HG02798 (cell line): ENCODE measurements around the gene TNFRSF4.

Experiments
- ATAC-seq: cut with Tn5 transposase; IDR thresholded peaks from one replicate; pipeline ENCODE4 v1.9.1; 2021; ENCODE audit warnings: mild to moderate bottlenecking; ENCODE audit not compliant: unreplicated experiment, poor library complexity

The TNFRSF4 gene

DNA sequence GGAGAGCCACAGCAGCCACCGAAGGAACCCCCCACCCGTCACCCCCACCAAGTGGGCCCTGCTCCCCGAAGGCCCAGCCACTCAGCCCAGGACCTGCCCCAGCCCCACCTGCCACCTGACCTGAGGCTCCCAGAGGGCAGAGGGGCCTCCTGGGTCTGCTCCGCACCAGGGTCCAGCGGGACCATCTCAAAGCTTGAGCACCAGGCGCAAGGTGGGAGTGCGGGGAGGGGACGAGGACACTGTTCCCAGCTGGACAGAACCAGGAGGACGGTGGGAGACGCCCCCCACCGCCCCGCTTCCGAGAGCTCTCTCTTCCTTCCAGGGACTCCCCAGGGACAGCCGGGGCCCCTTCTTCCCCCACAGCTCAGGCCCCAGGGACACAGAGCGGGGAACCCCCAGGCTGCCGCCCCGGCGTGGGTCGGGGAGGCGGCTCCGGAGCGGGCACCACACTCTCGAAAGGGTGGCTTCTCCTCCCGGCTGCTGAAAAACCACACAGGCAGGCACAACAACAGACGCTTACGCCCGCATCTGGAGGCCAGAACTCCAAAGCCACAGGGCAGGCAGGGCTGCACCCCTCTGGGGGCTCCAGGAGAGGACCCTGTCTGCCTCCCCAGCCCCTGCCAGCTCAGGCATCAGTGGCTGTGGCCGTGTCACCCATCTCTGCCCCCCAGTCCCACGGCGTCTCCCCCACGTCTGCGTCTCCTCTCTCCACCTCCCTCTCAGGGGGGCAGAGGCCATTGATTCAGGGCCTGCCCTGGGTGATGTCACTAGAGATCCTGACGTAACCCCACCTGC lies 42.2 kb downstream of the TNFRSF4 start:
- no peak for ATAC-seq

DNA sequence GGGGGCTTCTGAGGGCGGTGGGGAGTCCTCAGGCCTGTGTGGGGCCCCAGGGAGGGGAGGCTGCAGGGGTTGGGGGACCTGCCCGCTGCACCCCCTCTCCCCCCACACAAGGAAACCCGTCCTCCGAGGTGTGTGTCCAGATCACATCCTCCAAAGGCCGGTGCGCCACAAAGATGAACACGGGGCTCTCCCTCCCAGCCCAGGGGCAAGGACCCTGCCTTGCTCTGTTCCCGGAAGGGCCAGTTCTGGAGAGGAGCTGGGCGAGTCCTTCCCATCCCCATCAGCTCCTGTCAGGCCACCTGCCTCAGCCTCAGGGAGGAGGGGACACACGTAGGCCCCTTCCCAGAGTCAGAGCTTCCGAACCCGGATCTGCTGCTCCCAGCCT lies 42.8 kb downstream of the TNFRSF4 start:
- no peak for ATAC-seq

DNA sequence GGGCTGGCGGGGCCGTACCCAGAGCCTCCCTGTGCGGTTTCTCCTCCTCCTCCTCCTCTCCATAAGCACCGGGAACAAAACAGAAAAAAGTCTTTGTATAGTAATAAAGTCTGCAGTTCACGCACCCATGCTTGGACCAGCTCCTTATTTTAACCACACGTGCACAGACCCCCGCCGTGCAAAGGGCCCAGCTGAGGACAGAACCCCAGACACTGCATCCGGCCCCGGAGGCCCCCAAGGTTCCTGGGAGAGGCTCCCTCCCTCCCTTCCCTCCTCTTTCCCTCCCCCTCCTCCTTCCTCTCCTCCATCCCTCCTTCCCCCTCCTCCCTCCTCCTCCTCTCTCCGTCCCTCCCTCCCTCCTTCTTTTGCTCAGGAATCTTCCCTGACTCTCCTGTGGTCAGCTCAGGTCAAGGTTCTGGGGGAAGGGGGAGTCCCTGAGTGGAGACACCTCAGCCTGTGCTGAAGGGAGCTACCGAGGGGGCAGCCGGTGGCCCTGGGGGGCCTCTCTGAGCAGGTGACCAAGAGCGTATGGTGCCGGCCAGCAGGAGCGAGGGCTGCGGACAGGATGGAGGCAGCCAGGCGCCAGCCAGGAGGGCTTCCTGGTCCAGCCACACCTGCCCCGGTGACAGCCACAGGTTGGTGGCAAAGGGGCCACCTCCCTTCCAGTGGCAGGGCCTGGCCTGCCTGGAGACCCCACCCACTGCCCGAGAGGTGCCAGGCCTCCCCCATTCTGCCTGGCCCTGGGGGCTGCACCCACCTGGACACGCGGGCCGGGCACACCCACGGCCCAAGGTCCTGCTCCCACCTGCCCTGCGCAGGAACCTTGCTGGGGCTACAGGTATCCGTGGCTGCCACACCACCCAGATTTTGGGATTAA lies 43.5 kb downstream of the TNFRSF4 start:
- ATAC-seq, result no peak

DNA sequence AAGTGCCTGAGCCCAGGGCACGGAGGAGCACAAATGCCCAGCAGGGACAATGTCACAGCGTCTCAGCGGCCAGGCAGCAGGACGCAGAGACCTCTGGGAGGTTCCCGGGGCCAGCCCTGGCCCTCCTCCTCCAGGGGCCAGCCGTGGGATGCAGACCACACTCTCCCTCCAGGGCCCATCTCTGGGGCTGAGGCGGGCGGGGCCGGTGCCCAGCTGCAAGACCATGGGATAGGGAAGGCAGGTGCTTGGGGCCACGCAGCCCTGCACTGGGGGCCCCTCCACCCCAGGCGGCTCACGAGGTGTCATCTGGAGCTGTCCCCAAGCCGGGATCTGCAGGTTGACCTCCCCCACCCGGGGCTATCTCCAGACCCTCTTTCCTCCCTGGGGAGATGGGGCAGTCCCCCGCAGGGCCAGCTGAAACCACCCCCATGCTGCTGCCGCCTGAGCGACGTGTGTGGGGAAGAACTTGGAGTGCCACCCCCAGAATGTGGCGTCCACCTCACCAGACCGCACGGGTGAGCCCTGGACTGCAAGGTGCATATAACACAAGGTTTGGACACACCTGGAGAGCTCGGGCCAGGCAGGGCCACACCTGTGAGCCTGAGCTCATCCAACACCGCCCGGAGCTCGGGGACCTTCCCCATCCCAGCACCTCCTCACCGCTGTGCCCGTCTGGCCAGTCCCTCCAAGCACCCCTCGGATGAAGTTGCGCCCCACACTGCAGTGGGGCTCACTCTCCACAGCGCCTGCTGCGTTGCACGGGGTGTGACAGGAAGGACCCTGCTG lies 44.3 kb downstream of the TNFRSF4 start:
- ATAC-seq, result no peak

DNA sequence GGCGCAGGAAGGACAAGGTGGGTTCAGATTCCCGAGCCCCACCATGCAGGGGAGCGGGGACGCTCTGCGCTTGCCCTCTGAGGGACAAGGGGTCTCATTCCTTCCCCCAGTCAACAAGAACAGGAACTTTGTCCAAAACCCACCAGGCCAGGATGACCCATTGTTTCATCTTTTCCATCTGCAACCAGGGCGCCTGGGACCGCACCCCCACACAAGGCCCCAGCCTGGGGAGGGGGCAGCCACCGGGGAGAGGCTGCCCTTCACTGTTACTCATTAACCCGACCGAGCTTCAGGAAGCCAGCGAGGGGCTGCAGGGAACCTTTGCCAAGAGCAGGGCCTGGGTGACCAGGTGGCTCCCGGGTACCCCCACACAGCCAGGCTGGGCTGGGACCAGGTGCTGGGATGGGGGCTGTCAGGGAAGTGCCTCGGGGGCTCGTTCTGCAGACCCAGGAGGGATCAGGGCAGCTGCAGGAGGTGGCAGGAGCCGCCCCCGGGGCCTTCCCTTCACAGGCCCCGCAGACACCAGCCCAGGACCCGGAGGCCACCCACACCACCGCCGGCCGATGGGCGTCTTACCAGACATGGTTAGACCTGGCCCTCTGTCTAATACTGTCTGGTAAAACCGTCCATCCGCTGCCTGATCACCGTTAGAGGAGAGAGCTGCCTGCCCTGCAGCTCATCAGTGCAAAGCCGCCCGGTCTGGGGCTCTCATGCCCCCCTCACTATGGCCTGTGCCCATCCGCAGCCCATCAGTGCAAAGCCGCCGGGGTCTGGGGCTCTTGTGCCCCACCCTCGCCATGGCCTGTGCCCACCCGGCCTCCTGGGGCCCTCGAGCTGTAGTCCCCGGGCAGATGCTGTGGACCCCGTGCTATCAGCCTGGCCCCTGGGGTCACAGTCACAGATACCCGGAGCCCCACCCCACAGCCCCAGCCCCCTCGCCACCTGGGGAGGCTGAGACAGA lies 45.2 kb downstream of the TNFRSF4 start:
- ATAC-seq, result no peak

DNA sequence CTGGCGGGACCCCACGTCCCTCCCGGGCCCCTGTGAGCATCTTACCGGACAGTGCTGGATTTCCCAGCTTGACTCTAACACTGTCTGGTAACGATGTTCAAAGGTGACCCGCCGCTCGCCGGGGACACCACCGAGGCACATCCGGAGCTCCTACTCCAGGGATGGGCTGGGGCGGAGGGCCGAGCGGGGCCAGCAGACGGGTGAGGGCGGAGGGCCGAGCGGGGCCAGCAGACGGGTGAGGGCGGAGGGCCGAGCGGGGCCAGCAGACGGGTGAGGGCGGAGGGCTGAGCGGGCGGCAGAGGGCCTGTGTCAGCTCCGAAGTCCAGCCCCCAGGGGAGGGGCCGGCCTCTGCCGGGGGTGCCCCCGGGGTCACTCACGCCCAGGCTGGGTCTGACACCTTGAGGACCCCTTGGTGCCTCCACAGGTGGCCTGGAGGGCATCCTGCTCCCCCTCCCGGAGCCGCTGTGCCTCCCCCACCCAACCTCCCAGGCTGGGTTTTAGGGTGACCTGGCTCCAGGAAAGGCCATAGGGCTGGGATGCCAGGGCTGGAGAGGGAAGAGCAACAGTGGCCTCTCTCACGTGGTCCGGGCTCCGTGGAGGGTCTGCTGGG lies 46.0 kb downstream of the TNFRSF4 start:
- ATAC-seq, result no peak

DNA sequence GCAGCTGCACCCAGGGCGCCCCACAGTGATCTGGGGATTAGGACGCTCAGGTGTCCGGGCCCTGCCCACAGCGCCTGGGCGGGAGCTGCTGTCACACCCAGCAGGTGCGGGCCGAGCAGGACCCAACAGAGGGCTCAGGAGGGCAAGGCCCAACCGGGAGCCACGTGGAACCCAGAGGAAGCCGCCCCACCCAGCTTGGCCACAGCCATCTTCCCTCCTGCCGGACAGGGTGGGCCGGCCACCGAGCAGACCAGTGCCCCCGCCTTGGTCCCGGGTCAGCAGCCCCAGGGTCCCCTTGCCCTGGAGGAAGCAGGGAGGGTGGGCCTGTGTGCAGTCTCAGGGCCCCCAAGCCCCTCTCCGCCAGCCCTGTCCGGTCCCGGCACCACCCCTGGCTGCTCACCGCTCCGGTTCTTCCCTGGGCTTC lies 46.5 kb downstream of the TNFRSF4 start:
- ATAC-seq, result no peak

DNA sequence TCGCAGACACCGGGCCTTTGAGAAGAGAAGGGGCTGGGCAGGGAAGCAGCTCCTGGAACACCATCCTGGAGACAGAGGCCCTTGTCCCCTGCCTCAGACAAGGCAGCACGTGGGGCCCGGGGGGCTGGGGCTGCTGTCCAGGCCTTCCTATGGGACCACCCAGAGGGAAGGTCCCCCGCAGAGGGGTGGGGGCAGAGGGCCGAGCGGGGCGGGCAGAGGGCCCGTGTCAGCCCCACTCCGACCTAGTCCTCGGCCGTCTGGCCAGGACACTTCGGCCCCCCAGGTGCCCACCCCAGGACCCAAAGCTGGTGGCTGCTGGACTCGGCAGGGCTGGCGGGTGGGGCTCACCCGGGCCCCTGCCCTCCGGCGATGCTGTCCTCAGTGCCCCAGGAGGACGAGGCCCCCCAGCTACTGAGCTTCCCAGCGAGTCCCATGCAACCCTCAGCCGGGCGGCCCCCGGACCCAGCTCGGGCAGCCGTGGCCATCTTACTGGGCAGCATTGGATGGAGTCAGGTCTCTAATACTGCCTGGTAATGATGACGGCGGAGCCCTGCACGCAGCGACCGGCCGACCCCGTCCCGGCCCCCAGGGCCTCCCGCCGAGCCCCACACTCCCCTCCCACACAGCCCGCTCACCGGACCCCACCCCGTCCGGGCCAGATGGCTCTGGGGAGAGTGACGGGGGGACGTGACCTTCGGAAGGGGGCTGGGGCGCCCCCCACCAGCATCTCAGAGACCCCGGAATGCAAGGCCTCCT lies 47.1 kb downstream of the TNFRSF4 start:
- ATAC-seq, result no peak

DNA sequence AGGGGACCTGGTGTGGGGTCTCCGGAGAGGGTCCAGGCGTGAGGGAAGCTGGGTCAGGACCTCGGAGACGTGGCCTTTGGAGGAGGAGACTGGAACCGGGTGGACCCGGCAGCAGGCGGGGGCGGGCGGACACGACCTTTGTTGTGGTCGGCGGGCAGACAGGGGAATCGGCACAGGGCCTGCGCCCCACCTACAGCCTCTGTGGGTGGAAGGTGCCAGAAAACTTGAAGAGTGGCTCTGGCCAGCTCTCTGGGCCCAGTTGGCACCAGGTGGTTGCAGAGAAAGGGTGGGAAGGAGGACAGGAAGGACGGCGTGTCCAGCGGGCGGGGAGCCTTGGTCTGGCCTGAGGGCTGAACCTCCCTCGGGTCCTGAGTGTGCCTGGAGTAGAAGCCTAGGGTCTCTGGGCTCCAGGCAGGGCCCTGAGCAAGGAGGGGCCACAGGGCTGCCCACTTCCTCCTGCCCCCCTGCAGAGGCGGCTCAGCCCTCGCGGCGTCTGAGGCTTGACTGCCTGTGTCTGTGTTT lies 48.0 kb downstream of the TNFRSF4 start:
- ATAC-seq, result no peak

DNA sequence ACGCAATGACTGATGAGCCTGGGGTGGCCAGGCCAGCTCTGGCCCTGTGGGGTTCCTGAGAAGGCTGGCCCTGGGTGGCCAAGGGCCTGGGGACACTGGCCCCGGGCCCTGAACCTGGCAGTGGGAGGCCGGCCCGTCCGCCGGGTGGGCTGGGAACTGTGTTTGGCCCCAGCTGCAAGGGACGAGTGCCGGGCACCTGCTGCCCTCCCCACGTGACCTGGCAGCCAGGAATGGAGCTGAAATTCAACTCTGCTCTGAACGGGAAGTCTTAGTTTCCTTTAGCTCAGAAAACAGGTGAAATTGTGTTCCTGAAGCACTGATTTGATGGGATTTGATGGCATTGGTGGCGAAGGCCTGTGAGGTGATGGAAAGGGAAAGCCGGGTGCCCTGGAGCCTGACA lies 48.5 kb downstream of the TNFRSF4 start:
- no peak for ATAC-seq

DNA sequence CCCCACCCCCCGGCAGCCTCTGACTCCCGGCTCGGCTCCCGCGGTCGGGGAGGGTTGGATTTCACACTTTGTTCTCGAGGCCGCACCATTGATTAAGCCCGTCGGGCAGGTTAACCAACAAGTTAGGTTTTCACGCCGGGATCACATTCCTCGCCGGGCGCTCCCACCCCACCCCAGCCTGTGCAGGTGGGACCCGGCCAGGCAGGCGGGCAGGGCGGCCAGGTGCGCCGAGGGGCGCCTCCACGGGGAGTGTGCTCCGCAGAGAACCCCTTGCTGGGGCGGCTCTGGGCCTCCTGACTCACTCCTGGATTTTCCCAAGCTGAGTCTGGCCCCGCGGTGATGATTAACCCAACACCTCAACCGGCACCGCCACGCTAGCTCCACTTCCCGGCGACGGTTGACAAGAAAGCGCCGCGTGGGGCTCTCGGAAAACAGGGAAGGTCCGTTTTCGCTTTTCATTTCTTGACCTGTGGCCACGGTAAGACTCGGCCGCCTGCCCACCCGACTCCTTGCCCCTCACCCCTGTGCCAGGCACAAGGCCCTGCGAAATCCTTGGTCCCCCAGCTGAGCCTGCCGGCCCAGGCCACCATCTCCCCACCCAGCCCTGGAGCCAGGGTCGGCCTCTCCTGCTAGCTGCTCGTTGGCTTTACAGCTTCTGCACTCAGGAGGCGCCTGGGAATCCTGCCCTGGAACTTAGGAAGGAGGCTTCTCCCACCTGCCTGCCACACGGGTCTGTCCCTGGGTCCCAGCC lies 49.1 kb downstream of the TNFRSF4 start:
- no peak for ATAC-seq

DNA sequence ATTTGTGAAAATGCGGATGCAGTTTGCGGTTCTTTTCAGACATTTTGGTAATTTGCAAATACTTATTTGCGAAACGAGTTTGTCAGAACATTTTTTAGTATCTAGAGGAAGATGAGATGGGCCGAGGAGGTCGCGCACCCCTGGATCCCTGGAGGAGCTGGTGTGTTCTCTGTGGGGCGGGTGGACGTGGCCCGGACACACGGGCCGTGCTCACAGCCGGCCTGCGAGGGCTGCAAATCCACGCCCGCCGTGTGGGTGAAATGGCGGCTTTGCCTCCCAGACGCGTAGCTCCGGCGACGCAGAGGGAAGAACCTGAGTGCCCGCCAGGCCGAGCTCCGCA lies 49.6 kb downstream of the TNFRSF4 start:
- no peak for ATAC-seq

DNA sequence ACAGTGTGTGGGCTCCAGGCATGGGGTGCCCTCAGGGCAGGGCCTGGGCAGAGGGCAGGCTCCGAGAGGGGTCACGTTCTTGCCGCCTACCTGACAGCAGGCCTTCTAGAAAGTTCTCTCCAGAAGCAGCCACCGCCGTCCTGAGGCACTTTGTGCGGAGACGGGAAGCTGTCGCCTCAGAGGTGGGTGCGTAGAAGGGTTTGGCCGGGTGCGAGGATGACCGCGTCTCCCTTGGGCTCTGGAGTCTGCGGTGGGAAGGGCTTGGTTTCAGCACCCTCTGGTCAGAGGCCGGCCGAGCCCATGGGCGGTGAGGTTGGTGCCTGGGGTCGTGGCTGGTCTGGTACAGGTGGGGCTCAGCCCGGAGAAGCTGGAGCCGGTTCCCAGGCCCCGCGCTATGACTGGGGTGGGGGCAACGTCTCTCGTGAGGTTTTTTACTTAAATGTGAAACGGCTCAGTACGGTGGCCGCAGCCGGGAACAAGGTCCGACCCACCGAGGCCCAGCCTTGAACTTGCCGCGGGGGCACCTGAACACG lies 50.3 kb downstream of the TNFRSF4 start:
- ATAC-seq, result no peak

DNA sequence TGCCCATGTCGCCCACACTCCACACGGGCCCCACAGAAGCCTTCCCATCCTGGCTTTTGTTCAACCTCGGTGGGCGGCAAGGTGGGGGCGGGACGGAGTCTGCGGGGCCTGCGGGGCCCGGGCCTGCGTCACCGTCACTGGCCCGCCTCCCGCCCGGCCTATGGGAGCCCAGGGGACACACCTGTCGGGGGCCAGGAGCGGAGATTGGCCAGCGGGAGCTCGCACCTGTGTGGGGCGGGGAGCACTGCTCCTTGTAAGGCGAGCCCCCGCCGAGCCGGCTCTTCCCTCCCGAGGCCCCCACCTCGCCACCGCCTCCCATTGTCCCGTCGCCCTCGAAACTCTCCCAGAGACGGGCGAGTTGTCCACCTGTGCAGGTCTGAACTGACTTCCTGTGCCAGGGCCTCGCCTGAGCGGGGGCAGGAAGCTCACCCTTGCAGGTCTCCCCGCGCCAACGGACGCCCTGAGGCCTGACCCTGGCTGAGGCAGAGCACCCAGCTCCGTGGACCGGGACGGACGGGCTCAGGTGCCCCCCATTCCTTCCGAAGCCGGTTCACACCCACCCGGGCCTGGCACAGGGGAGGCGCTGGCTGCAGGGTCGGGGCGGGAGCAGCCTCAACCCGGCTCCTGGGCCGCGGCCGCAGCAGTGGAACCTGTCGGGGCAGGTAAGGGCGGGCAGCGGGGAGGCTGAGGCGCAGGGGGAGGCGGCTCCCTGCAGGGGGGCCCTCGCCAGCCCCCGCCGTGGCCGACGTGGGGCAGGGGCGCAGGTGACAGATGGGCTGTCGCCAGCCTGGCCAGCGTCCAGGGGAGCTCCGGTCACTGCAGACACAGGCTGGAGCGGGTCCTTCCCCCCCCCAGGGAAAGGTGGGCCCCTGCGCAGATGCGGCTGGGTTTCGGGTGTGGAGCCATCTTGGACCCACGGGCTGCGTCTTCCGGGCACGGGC lies 51.1 kb downstream of the TNFRSF4 start:
- ATAC-seq, result no peak

DNA sequence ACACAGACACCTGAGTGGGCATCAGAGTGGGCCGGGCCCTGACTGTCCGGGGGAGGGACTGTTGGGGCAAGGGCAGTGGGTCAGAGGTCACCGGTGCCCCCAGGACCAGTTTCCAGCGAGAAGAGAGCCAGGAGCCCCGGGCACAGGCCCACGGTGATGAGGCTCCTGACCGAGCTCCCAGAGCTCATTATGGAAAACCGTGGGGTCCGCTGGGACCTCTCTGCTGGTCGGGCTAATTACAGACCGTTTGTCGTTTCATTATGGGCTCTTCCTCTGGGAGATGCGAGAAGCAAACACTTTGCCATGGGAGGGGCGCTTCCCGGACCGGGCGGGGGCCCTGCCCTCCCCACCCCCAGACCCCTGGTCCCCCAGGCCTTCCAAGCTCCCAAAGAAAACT lies 52.3 kb downstream of the TNFRSF4 start:
- ATAC-seq, result no peak
